Measurements from ENCODE around the gene LPAR2. TPM values are rescaled to one million over a fixed set of nuclear protein-coding genes. Genes with fewer than 3 reads are reported as not detected.

LPAR2 gene
- total RNA-seq, 1 donor from 2014 or later, result 23.5 TPM

DNA sequence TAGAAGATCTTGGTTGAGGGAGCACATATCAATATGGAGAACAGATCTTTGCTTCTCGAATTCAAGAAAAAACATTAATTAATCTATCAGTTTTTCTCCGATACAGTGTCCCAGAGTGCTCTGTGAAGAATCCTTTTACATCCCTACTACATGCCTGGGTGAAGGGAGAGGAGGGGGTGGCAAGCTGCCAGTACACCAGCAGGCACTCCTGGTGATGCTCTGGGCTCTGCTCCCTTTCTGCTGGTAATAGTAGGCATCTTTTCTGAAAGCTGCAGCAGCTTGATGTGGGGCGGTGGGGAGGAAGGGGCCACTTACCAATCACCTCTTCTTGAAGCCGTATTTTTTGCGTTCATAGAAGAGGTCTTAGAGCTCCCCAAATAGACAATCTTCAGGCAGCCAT is 40.2 kb downstream of the LPAR2 start:
- Histone ChIP-seq H3K36me3 (no peaks in the 10 kb centered on the region), H3K9me3 (no peaks in the 10 kb centered on the region), H3K27ac (no peak overlapping the region), H3K4me1 (peaks cover 15% of the 10 kb centered on the region), H3K27me3 (no peaks in the 10 kb centered on the region), H3K4me3 (no peak overlapping the region)
- intact Hi-C loops (cut with DNase I), result no loop called here
- no peak for ATAC-seq
- TF ChIP-seq, protein P1, sequence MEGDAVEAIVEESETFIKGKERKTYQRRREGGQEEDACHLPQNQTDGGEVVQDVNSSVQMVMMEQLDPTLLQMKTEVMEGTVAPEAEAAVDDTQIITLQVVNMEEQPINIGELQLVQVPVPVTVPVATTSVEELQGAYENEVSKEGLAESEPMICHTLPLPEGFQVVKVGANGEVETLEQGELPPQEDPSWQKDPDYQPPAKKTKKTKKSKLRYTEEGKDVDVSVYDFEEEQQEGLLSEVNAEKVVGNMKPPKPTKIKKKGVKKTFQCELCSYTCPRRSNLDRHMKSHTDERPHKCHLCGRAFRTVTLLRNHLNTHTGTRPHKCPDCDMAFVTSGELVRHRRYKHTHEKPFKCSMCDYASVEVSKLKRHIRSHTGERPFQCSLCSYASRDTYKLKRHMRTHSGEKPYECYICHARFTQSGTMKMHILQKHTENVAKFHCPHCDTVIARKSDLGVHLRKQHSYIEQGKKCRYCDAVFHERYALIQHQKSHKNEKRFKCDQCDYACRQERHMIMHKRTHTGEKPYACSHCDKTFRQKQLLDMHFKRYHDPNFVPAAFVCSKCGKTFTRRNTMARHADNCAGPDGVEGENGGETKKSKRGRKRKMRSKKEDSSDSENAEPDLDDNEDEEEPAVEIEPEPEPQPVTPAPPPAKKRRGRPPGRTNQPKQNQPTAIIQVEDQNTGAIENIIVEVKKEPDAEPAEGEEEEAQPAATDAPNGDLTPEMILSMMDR (IDR thresholded peaks at IDR 0.05), result no peak
- no peak for DNase-seq

DNA sequence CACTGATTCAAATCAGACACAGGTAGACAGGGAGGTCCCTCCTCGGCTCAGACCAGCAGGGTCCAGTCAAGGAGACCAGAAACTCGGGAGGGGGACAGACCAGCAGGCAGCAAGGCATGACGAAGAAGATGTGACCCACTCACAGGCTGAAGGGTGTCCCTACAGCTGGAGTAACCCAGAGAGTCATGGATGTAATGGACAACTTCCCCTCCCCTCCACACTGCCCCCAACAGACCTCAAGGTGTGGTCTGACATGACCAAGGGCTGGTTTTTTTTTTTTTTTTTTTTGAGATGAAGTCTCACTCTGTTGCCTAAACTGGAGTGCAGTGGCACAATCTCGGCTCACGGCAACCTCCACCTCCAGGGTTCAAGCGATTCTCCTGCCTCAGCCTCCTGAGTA is 43.7 kb downstream of the LPAR2 start:
- no peak overlapping the region for H3K4me3 ChIP-seq
- H3K36me3 ChIP-seq, result no peaks in the 10 kb centered on the region
- no peaks in the 10 kb centered on the region for H3K27me3 ChIP-seq
- no peak overlapping the region for H3K27ac ChIP-seq
- no peaks in the 10 kb centered on the region for H3K4me1 ChIP-seq
- no peak for ATAC-seq
- H3K9me3 ChIP-seq, result no peaks in the 10 kb centered on the region
- intact Hi-C loops (cut with DNase I), result no loop called here
- no peak for DNase-seq
- TF ChIP-seq, protein P1 (IDR thresholded peaks at IDR 0.05), result no peak

DNA sequence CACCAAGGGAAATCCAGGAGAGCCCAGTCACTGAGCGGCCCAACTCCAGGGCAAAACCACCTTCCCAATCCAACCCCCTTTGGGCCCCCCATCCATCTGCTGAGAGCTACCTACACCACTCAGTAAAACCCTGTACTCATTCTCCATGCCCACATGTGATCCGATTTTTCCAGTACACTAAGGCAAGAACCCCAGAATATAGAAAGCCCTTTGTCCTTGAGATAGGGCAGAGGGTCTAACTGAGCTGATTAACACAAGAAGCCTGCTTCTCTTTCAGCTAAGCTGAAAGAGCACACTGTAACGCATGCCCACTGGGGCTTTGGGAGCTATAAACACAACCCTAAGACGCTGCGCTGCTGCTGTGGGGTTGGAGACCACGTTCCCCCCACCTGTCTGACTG is 45.5 kb downstream of the LPAR2 start:
- ATAC-seq (no peak), DNase-seq (no peak)
- Histone ChIP-seq H3K36me3 (no peaks in the 10 kb centered on the region), H3K27me3 (no peaks in the 10 kb centered on the region), H3K27ac (no peak overlapping the region), H3K4me1 (no peaks in the 10 kb centered on the region), H3K4me3 (no peak overlapping the region), H3K9me3 (no peaks in the 10 kb centered on the region)
- TF ChIP-seq, protein P1 (IDR thresholded peaks at IDR 0.05), result no peak
- intact Hi-C loops (cut with DNase I), result no loop called here

DNA sequence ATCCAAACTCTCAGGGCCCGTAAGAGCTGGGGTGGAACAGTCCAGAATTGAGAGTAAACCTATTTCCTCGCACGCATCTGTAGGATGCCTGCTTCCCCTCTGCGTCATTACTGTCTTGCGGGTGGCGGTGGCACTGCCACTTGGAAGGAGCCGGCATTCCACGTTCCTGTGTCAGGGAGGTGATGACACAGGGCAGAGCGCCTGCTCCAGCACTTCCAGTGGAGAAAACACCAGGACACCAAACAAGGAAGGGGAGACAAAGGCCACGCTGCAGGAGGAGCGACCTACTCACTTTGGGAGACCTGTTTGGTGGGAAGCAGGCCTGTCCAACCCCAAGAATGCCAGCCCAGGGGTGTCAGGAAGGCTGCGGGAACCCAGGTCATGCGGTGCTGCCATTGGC is 46.6 kb downstream of the LPAR2 start:
- no peak overlapping the region for H3K4me3 ChIP-seq
- intact Hi-C loops (cut with DNase I), result no loop called here
- no peak overlapping the region for H3K27ac ChIP-seq
- no peaks in the 10 kb centered on the region for H3K4me1 ChIP-seq
- no peaks in the 10 kb centered on the region for H3K36me3 ChIP-seq
- H3K27me3 ChIP-seq, result no peaks in the 10 kb centered on the region
- no peaks in the 10 kb centered on the region for H3K9me3 ChIP-seq
- TF ChIP-seq, protein P1 (IDR thresholded peaks at IDR 0.05), result no peak
- ATAC-seq, result no peak
- DNase-seq, result no peak

DNA sequence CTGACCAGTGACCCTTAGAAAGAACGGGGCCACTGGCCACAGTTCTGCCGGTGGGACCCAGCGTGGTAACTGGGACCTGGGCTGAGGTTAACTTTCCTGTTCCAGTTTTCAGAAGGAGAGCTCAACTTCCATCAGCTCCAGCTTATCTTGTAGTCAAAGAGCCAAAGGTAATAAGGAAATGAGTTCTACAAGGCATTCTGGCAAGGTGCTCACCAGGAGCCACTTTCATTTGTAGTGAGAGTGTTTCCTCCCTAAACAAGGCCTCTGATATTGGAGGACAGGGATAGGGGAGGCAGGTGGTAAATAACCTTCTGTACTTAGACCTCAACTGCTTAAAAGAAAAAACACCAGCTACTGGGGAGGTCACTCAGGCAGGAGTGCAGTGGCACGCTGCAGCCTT is 47.6 kb downstream of the LPAR2 start:
- H3K9me3 ChIP-seq, result no peaks in the 10 kb centered on the region
- no peaks in the 10 kb centered on the region for H3K4me1 ChIP-seq
- intact Hi-C loops (cut with DNase I), result no loop called here
- TF ChIP-seq, protein P1 (IDR thresholded peaks at IDR 0.05), result no peak
- DNase-seq (no peak), ATAC-seq (no peak)
- no peak overlapping the region for H3K4me3 ChIP-seq
- H3K36me3 ChIP-seq, result no peaks in the 10 kb centered on the region
- H3K27ac ChIP-seq, result no peak overlapping the region
- H3K27me3 ChIP-seq, result no peaks in the 10 kb centered on the region
